ENCODE measurements around the gene SNX25. TPM values are rescaled to one million over a fixed set of nuclear protein-coding genes. Genes with fewer than 3 reads are reported as not detected.
"Not testable (repeated sequence)": the region's sequence is repeated elsewhere in the genome, so short reads cannot be mapped to it uniquely, and the experiment has no call there.

The SNX25 gene
- total RNA-seq, 4 donors from 2014 or later: 5.5 to 18.9 (median 7.5) TPM

GRCh38 chr4:185201977-185202962, 7.1 kb upstream of the SNX25 start:
- H3K4me1 ChIP-seq: peaks cover 17 to 34% (median 20%) of the 10 kb centered on the region in 3 donors
- peaks cover 0 to 10% (median 0%) of the 10 kb centered on the region in 3 donors for H3K36me3 ChIP-seq
- peak overlapping the region in 3 of 4 donors; percentile 62 to 96 (median 83) for H3K4me3 ChIP-seq
- no peaks in the 10 kb centered on the region for H3K27me3 ChIP-seq
- TF ChIP-seq CTCF (IDR thresholded peaks at IDR 0.05): no peak
- WGBS, 2 donors: 52 to 56% methylated on average over 11 to 16 of the region's 16 CpGs
- no peaks in the 10 kb centered on the region for H3K9me3 ChIP-seq
- H3K27ac ChIP-seq: peak overlapping the region in 3 of 4 donors; percentile 95 to 98 (median 96)
- intact Hi-C loops (cut with DNase I): loop anchor here (10.0 kb wide), 1 partner anchor 193 kb away; the partner anchor contains the start of genes ANKRD37 and LRP2BP
- DNase-seq: no peak

- H3K27me3 ChIP-seq: no peaks in the 10 kb centered on the region
- peaks cover 17 to 34% (median 20%) of the 10 kb centered on the region in 3 donors for H3K4me1 ChIP-seq
- peak overlapping the region; percentile 62 to 96 (median 82) for H3K4me3 ChIP-seq
- DNase-seq: no peak
- no peak for TF ChIP-seq POLR2A (IDR thresholded peaks at IDR 0.05)
- TF ChIP-seq CTCF (IDR thresholded peaks at IDR 0.05): no peak
- intact Hi-C loops (cut with DNase I): loop anchor here (10.0 kb wide), 1 partner anchor 192 kb away; the partner anchor contains the start of genes ANKRD37 and LRP2BP
- 58 to 71% methylated on average over 7 to 8 of the region's 8 CpGs for WGBS, 2 donors
- H3K9me3 ChIP-seq: no peaks in the 10 kb centered on the region
- peak overlapping the region; percentile 92 to 98 (median 96) for H3K27ac ChIP-seq
- H3K36me3 ChIP-seq: peaks cover 0 to 10% (median 0%) of the 10 kb centered on the region in 3 donors
These were observed 6.4 kb upstream of the SNX25 start for GRCh38 chr4:185202984-185203485.

- Histone ChIP-seq H3K4me3 (peak within 1 kb of the TSS; percentile 62 to 96 (median 82)), H3K36me3 (peaks cover 0 to 8% (median 0%) of the 10 kb centered on the region in 3 donors), H3K27me3 (no peaks in the 10 kb centered on the region), H3K4me1 (peaks cover 19 to 40% (median 20%) of the 10 kb centered on the region in 3 donors), H3K9me3 (no peaks in the 10 kb centered on the region), H3K27ac (peak within 1 kb of the TSS; percentile 92 to 98 (median 96))
- WGBS, 2 donors: 0% methylated on average over 11 of the region's 103 CpGs; no CpG with 5 or more reads in 1 of the 2 donors
- peak; percentile 41 for DNase-seq
- TF ChIP-seq POLR2A (IDR thresholded peaks at IDR 0.05) (peak in 2 of 4 donors; percentile 78 to 82), CTCF (IDR thresholded peaks at IDR 0.05) (peak in 2 of 6 experiments; percentile 5 to 32)
- intact Hi-C loops (cut with DNase I): loop anchor here (10.0 kb wide), 1 partner anchor 191 kb away; the partner anchor contains the start of genes ANKRD37 and LRP2BP
These were observed 5.7 kb upstream of the SNX25 start, which contains the start of gene CFAP97 for GRCh38 chr4:185203486-185204237. Gene CFAP97 (minus strand): TSS chr4:185204000. CDS start chr4:185191196, 12,804 bp downstream.

- TF ChIP-seq CTCF (IDR thresholded peaks at IDR 0.05): no peak
- no peak for TF ChIP-seq POLR2A (IDR thresholded peaks at IDR 0.05)
- H3K27me3 ChIP-seq: no peaks in the 10 kb centered on the region
- intact Hi-C loops (cut with DNase I): loop anchor here (10.0 kb wide), 1 partner anchor 190 kb away; the partner anchor contains the start of genes ANKRD37 and LRP2BP
- peaks cover 0 to under 1% (median 0%) of the 10 kb centered on the region in 3 donors for H3K36me3 ChIP-seq
- peak overlapping the region; percentile 62 to 96 (median 82) for H3K4me3 ChIP-seq
- WGBS, 2 donors: 1 to 2% methylated on average over 9 to 12 of the region's 14 CpGs
- H3K27ac ChIP-seq: peak overlapping the region; percentile 92 to 98 (median 96)
- DNase-seq: no peak
- no peaks in the 10 kb centered on the region for H3K9me3 ChIP-seq
- peaks cover 22 to 45% (median 24%) of the 10 kb centered on the region in 3 donors for H3K4me1 ChIP-seq
These were observed 5.0 kb upstream of the SNX25 start for GRCh38 chr4:185204238-185204910.

GRCh38 chr4:185205073-185205472, 4.3 kb upstream of the SNX25 start:
- H3K27ac ChIP-seq: peak overlapping the region in 2 of 4 donors; percentile 95 to 96
- not testable (repeated sequence) for H3K4me3 ChIP-seq, H3K9me3 ChIP-seq, DNase-seq, H3K36me3 ChIP-seq, H3K27me3 ChIP-seq
- H3K4me1 ChIP-seq: peaks cover 22 to 45% (median 24%) of the 10 kb centered on the region in 3 donors
- WGBS, 2 donors: 78% methylated on average over 11 to 13 of the region's 13 CpGs
- intact Hi-C loops (cut with DNase I): loop anchor here (10.0 kb wide), 1 partner anchor 190 kb away; the partner anchor contains the start of genes ANKRD37 and LRP2BP

Measured in esophagus squamous epithelium (tissue), 5 donors.